Liver (tissue), 9 donors: ENCODE measurements around the gene SEC22C. TPM values are rescaled to one million over a fixed set of nuclear protein-coding genes. Genes with fewer than 3 reads are reported as not detected.

ENCODE experiments used
- DNase-seq: peaks from one replicate; pipeline ENCODE4 v3.0.0-alpha.2; 2017; ENCODE audit warnings: low spot score
- H3K27ac ChIP-seq, 2 donors: one replicate each; pipeline ENCODE4 v1.7.0; 2013; ENCODE audit warnings: inconsistent platforms in 2 of 2, low read length in 2 of 2, control low read depth in 1 of 2, low read depth in 1 of 2, mild to moderate bottlenecking in 1 of 2
- H3K27me3 ChIP-seq, 4 donors: one replicate each; pipeline versions ENCODE4 v1.6.1 to v1.7.0; 2013; ENCODE audit warnings: low read length in 3 of 4, inconsistent platforms in 1 of 4, mild to moderate bottlenecking in 1 of 4, moderate library complexity in 1 of 4; ENCODE audit not compliant: control insufficient read depth in 4 of 4, insufficient read depth in 4 of 4
- H3K36me3 ChIP-seq, 4 donors: one replicate each; pipeline versions ENCODE4 v1.6.1 to v1.7.0; 2013; ENCODE audit warnings: low read length in 3 of 4, mild to moderate bottlenecking in 3 of 4, low read depth in 1 of 4, moderate library complexity in 1 of 4; ENCODE audit not compliant: control insufficient read depth in 4 of 4, insufficient read depth in 3 of 4
- H3K4me1 ChIP-seq, 4 donors: one replicate each; pipeline versions ENCODE4 v1.6.1 to v1.7.0; 2013; ENCODE audit warnings: low read length in 3 of 4, mild to moderate bottlenecking in 3 of 4, moderate library complexity in 1 of 4; ENCODE audit not compliant: control insufficient read depth in 4 of 4, insufficient read depth in 4 of 4
- H3K4me3 ChIP-seq, 3 donors: one replicate each; pipeline versions ENCODE4 v1.6.1 to v1.7.0; 2013; ENCODE audit warnings: low read length in 3 of 3, control low read depth in 1 of 3, low read depth in 1 of 3, mild to moderate bottlenecking in 1 of 3
- H3K9ac ChIP-seq, 2 donors: one replicate each; pipeline ENCODE4 v1.7.0; 2013; ENCODE audit warnings: low read length in 2 of 2, mild to moderate bottlenecking in 2 of 2, moderate library complexity in 2 of 2, control low read depth in 1 of 2, low read depth in 1 of 2
- H3K9me3 ChIP-seq, 4 donors: one replicate each; pipeline versions ENCODE4 v1.6.1 to v1.7.0; 2013; ENCODE audit warnings: low read length in 3 of 4; ENCODE audit not compliant: control insufficient read depth in 4 of 4
- FOXA1 ChIP-seq: IDR thresholded peaks from 2 replicates; pipeline ENCODE4 v1.6.1; 2016; ENCODE audit warnings: antibody characterized with exemption
- GABPA ChIP-seq, 2 donors: IDR thresholded peaks in 1 of 2; conservative IDR thresholded peaks in 1 of 2; 2 replicates each; pipeline ENCODE4 v1.6.1; 2016; ENCODE audit warnings: antibody characterized with exemption in 2 of 2, mild to moderate bottlenecking in 1 of 2, moderate library complexity in 1 of 2
- HNF4A ChIP-seq, 2 donors: conservative IDR thresholded peaks; 2 replicates each; pipeline ENCODE4 v1.6.1; 2016; ENCODE audit warnings: antibody characterized with exemption in 2 of 2, mild to moderate bottlenecking in 2 of 2
- HNF4G ChIP-seq: IDR thresholded peaks from 2 replicates; pipeline ENCODE4 v1.6.1; 2016; ENCODE audit warnings: antibody characterized with exemption
- JUND ChIP-seq, 2 donors: IDR thresholded peaks; 2 replicates each; pipeline ENCODE4 v1.6.1; 2016; ENCODE audit warnings: antibody characterized with exemption in 2 of 2
- RAD21 ChIP-seq, 2 donors: IDR thresholded peaks; 2 replicates each; pipeline ENCODE4 v1.6.1; 2016; ENCODE audit warnings: antibody characterized with exemption in 2 of 2, mild to moderate bottlenecking in 2 of 2
- REST ChIP-seq: IDR thresholded peaks from 2 replicates; pipeline ENCODE4 v1.6.1; 2016; ENCODE audit warnings: antibody characterized with exemption, mild to moderate bottlenecking
- RXRA ChIP-seq, 2 donors: IDR thresholded peaks; 2 replicates each; pipeline ENCODE4 v1.6.1; 2017 to 2018; ENCODE audit warnings: antibody characterized with exemption in 2 of 2, mild to moderate bottlenecking in 1 of 2
- SP1 ChIP-seq: IDR thresholded peaks from 2 replicates; pipeline ENCODE4 v1.6.1; 2018; ENCODE audit warnings: antibody characterized with exemption, mild to moderate bottlenecking
- TAF1 ChIP-seq: conservative IDR thresholded peaks from 2 replicates; pipeline ENCODE4 v1.6.1; 2016; ENCODE audit warnings: antibody characterized with exemption, mild to moderate bottlenecking
- YY1 ChIP-seq: IDR thresholded peaks from 2 replicates; pipeline ENCODE4 v1.6.1; 2016; ENCODE audit warnings: antibody characterized with exemption, mild to moderate bottlenecking
- WGBS: extraction: QIAGEN DNeasy Blood & Tissue Kit; methylation state at CpG from one replicate; pipeline ENCODE4 v1.1.7; 2013; 5-methylcytosine and 5-hydroxymethylcytosine counted together
- polyA plus RNA-seq, 2 donors: library from polyadenylated mRNA; stranded (reverse) in 1 of 2; unstranded in 1 of 2; fragments of 200-250 nt in 1 of 2; fragments of >200 nt in 1 of 2; fragmentation: Nextera tagmentation in 1 of 2; extraction: Ambion mirVana in 1 of 2; gene quantifications; one replicate each; pipeline versions ENCODE4 v1.2.1 to v1.2.3, GENCODE V29; 2013 to 2015
- total RNA-seq, 2 donors: library from RNA; depleted of rRNA; stranded (reverse); fragments of >200 nt; gene quantifications; one replicate each; pipeline ENCODE4 v1.2.3, GENCODE V29; 2014
- TF ChIP-seq, protein P1 (sequence below): IDR thresholded peaks from 2 replicates; pipeline ENCODE4 v1.6.1; 2016; ENCODE audit warnings: antibody characterized with exemption
- TF ChIP-seq, protein P2 (sequence below): IDR thresholded peaks from 2 replicates; pipeline ENCODE4 v1.6.1; 2016; ENCODE audit warnings: antibody characterized with exemption
- TF ChIP-seq, protein P3 (sequence below): fragments of 150-350 bp; IDR thresholded peaks from 2 replicates; pipeline ENCODE4 v1.5.1; 2017; ENCODE audit warnings: improper control_type of control experiment, low read depth, low read length; ENCODE audit not compliant: missing input control
- donor health status: healthy.
- donor health status: healthy.
- donor health status: healthy.
- donor health status: healthy.
- donor health status: healthy.

The SEC22C gene
- total and polyA plus RNA-seq, 4 donors = 14.5 to 48.5 (median 17.8) TPM

DNA sequence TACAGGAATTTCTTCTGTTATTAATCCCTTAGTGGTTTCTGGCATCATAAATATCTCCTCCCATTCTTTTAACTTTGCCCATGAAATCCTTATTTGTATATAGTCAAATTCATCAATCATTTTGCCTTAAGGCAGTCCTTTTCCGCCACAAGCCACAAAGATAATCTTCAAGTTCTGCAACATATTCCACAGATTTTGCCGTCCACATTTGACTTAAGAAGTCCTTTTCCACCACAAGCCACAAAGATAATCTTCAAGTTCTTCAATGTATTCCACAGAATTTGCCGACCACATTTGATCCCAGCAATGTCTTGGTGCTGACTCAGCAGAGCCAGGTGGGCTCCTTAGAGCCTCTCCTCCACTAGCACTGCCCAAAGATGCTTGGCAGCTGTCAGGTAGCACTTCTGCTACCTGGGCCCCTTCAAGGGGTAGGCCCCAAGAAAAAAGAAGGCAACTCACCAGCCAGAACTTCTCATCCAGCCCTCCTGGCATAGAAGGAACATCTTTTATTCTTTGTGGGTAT, 35.0 kb downstream of the SEC22C start (continued):
- no peak for TF ChIP-seq HNF4G
- TF ChIP-seq REST = no peak
- no peak for TF ChIP-seq FOXA1
- no peak for TF ChIP-seq HNF4A (conservative IDR thresholded peaks at IDR 0.05)
- TF ChIP-seq, protein P1, sequence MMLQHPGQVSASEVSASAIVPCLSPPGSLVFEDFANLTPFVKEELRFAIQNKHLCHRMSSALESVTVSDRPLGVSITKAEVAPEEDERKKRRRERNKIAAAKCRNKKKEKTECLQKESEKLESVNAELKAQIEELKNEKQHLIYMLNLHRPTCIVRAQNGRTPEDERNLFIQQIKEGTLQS = no peak

GRCh38 chr3:42545284-42545900, 36.4 kb downstream of the SEC22C start:
- WGBS = 61% methylated on average over 5 of the region's 5 CpGs
- DNase-seq = no peak
- H3K9ac ChIP-seq = no peak overlapping the region
- H3K9me3 ChIP-seq = no peaks in the 10 kb centered on the region
- peaks cover 7 to 35% (median 26%) of the 10 kb centered on the region in 4 donors for H3K4me1 ChIP-seq
- H3K27ac ChIP-seq = peak overlapping the region in 1 of 2 donors; percentile 52
- no peaks in the 10 kb centered on the region for H3K27me3 ChIP-seq
- TF ChIP-seq SP1 (no peak), YY1 (no peak), GABPA (IDR thresholded peaks at IDR 0.05 in 1 of 2, conservative IDR thresholded peaks at IDR 0.05 in 1 of 2) (no peak), TAF1 (no peak), HNF4G (no peak), RXRA (IDR thresholded peaks at IDR 0.05) (no peak), HNF4A (conservative IDR thresholded peaks at IDR 0.05) (no peak)
- TF ChIP-seq, protein P1 = no peak
- TF ChIP-seq, protein P2, sequence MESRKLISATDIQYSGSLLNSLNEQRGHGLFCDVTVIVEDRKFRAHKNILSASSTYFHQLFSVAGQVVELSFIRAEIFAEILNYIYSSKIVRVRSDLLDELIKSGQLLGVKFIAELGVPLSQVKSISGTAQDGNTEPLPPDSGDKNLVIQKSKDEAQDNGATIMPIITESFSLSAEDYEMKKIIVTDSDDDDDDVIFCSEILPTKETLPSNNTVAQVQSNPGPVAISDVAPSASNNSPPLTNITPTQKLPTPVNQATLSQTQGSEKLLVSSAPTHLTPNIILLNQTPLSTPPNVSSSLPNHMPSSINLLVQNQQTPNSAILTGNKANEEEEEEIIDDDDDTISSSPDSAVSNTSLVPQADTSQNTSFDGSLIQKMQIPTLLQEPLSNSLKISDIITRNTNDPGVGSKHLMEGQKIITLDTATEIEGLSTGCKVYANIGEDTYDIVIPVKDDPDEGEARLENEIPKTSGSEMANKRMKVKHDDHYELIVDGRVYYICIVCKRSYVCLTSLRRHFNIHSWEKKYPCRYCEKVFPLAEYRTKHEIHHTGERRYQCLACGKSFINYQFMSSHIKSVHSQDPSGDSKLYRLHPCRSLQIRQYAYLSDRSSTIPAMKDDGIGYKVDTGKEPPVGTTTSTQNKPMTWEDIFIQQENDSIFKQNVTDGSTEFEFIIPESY = no peak
- H3K4me3 ChIP-seq = no peak overlapping the region
- no peaks in the 10 kb centered on the region for H3K36me3 ChIP-seq

DNA sequence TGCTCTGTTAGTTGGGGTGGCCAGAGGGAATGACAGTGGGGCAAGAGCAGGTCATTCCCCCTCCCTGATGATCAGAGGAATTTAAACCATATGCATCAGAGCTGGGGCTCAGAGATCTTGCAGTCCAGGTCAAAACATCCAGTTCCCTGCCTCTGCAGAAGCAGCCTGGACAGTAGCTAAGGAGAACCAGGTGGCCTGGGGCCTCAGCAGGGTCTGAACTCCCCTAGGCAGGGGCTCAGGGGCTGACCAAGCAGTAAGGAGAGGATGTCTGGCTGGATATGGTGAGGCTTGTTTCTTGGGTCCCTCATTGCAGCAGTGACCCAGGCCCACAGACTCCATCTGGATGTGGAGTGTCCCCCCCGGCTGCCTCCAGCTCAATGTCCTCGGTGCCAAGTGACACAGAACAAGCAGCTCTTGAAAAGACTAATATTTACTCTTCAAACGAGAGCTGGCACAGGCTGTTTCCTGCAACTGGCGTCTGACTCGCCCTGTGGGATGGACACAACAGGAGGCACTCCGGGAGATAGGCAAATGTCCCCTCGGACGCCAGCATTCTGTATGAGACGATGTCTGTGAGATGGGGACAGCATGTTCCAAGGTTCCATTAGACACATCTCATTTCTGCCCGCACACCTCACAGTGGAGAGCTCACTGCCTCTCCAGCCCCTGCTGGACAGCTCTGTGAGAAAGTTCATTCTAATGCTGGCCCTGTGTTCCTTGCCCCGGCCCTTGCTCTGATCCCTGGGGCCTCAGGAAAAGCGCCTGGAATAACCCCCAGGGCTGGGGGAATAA, 37.1 kb downstream of the SEC22C start:
- Histone ChIP-seq H3K27me3 (no peaks in the 10 kb centered on the region), H3K9ac (no peak overlapping the region), H3K27ac (peak overlapping the region; percentile 5 to 52), H3K36me3 (no peaks in the 10 kb centered on the region), H3K4me1 (peaks cover 7 to 35% (median 26%) of the 10 kb centered on the region in 4 donors), H3K9me3 (no peaks in the 10 kb centered on the region), H3K4me3 (no peak overlapping the region)
- peak; percentile 46 for DNase-seq
- 17% methylated on average over 12 of the region's 12 CpGs for WGBS
- TF ChIP-seq RAD21 (IDR thresholded peaks at IDR 0.05) = peak in 1 of 2 donors; percentile 32
- peak in 1 of 2 donors; percentile 17 for TF ChIP-seq JUND (IDR thresholded peaks at IDR 0.05)
- TF ChIP-seq, protein P1 = no peak
- TF ChIP-seq, protein P3, sequence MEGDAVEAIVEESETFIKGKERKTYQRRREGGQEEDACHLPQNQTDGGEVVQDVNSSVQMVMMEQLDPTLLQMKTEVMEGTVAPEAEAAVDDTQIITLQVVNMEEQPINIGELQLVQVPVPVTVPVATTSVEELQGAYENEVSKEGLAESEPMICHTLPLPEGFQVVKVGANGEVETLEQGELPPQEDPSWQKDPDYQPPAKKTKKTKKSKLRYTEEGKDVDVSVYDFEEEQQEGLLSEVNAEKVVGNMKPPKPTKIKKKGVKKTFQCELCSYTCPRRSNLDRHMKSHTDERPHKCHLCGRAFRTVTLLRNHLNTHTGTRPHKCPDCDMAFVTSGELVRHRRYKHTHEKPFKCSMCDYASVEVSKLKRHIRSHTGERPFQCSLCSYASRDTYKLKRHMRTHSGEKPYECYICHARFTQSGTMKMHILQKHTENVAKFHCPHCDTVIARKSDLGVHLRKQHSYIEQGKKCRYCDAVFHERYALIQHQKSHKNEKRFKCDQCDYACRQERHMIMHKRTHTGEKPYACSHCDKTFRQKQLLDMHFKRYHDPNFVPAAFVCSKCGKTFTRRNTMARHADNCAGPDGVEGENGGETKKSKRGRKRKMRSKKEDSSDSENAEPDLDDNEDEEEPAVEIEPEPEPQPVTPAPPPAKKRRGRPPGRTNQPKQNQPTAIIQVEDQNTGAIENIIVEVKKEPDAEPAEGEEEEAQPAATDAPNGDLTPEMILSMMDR = peak; percentile 2
- peak; percentile 88 for TF ChIP-seq REST
- TF ChIP-seq GABPA (IDR thresholded peaks at IDR 0.05 in 1 of 2, conservative IDR thresholded peaks at IDR 0.05 in 1 of 2) = no peak
- TF ChIP-seq TAF1 = no peak
